RWPE1 (cell line): ENCODE measurements around the gene GFRA1.

ENCODE experiments used
- CTCF ChIA-PET: fragments of 350-600 bp; sonication (Branson Sonifier 250); formaldehyde crosslinking; extraction: SDS; loops from one replicate; lab custom pipeline; 2021; lab: Yijun Ruan, JAX
- POLR2A ChIA-PET: fragments of 400-600 bp; formaldehyde crosslinking; extraction: SDS; loops from one replicate; lab custom pipeline; 2020; ENCODE audit warnings: antibody characterized with exemption; ENCODE audit not compliant: low non-redundant PET; lab: Yijun Ruan, JAX
- DNase-seq: peaks from one replicate; pipeline ENCODE4 v3.0.0; 2012; ENCODE audit warnings: low spot score
- H3K27ac ChIP-seq: fragments of 450-650 bp; 2 replicates; pipeline ENCODE4 v1.5.1; 2017
- CTCF ChIP-seq: fragments of 450-650 bp; conservative IDR thresholded peaks from 2 replicates; pipeline ENCODE4 v1.5.1; 2017; ENCODE audit warnings: low read depth, mild to moderate bottlenecking

Gene GFRA1

GRCh38 chr10:116026315-116026714 lies 246.7 kb downstream of the GFRA1 start:
- no peak for DNase-seq
- POLR2A ChIA-PET, result no interaction called here
- CTCF ChIA-PET, result no interaction called here
- no peak overlapping the region for H3K27ac ChIP-seq
- no peak for TF ChIP-seq CTCF

GRCh38 chr10:116024271-116024878 lies 248.6 kb downstream of the GFRA1 start:
- H3K27ac ChIP-seq, result no peak overlapping the region
- TF ChIP-seq CTCF, result no peak
- ChIA-PET POLR2A (no interaction called here), CTCF (no interaction called here)
- DNase-seq, result no peak

DNA sequence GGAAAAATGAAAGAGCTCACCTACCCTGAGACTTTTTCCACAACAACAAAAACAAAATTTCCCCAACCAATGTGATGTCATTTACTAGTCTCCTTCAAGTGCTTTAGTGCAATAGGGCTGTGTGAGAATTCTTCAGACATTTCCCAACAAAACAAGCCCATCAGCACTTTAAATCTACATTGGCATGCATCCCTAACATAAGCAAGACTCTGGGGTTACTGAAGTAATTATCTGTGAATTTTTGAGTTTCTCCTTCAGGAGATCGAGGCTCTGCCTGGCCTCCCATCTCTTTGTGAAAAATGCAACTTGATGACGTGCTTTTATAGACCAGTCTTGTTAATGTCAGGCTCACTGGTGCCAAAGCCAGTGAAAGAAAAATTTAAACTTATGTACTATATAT lies 255.6 kb downstream of the GFRA1 start:
- no peak for DNase-seq
- H3K27ac ChIP-seq, result no peak overlapping the region
- ChIA-PET CTCF (no interaction called here), POLR2A (no interaction called here)
- no peak for TF ChIP-seq CTCF

DNA sequence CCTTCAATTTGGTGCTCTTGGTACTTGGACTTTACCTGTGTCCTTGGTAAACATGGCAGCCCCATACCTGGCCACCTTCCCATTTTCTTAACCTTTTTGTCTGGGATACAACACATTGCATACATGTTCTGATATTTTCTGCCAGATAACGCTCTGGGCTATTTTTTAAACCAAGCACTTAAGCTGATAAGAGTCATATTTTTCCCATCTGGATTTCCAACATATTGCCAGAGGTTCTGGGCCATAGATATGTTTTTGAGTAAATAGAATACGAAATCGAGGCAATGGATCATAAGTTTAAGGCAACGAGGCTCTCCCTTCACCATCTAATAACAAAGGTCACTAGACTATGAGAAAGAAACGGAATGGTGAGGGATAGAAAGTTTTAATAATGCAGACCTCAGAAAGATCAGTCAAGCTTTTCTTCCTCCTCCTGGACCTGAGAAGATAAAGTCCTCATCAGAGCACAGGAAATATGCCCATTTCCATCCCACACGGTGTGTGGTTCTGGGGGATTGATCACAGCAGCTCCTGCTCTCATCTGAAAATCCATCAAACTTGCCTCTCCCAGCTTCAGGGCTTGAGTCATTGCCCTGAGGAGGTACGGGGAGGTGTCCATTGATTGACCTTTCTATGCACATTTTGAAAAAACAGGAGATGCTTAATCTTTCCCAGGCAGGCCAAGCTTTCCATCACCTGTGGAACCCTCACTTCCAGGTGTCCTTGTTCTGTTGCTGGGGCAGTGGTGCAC lies 257.2 kb downstream of the GFRA1 start:
- CTCF ChIA-PET, result interaction anchor here (0.7 kb wide), 1 partner anchor 36 kb away, joined by 3 read pairs; no protein-coding TSS in a partner anchor
- POLR2A ChIA-PET, result no interaction called here

GRCh38 chr10:116014871-116015582 lies 258.0 kb downstream of the GFRA1 start:
- no peak for TF ChIP-seq CTCF

More for the DNA sequence above, 257.2 kb downstream of the GFRA1 start:
- no peak for TF ChIP-seq CTCF
- DNase-seq, result peak; percentile 9
- no peak overlapping the region for H3K27ac ChIP-seq

DNA sequence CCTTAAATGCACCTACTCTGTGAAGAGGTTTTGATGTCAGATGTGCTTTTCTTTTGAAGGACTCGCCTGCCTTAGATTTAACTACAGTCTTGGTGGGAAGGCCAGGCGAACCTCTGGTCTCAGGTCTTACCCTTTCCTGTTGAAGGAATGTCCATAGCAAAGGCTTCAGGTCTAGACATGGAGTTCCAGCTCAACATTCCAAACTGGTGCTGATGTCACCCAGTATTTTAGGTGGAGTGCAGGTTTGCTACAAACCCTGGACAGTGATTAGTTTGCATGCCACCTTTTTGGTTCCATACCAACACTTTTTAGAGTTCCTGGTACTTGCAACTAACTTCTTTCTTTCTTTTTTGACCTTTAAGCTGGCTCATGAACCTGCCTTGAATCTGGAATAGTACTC lies 258.7 kb downstream of the GFRA1 start:
- CTCF ChIA-PET, result no interaction called here
- no peak for DNase-seq
- no peak overlapping the region for H3K27ac ChIP-seq
- no peak for TF ChIP-seq CTCF
- POLR2A ChIA-PET, result no interaction called here

More at GRCh38 chr10:116014871-116015582, 258.0 kb downstream of the GFRA1 start:
- ChIA-PET POLR2A (no interaction called here), CTCF (no interaction called here)
- no peak for DNase-seq
- no peak overlapping the region for H3K27ac ChIP-seq
